Activated CD8-positive, alpha-beta T cell treated with anti-CD3 and anti-CD28 coated beads for 36 hours (primary cell): ENCODE measurements around the gene DDX50. TPM values are rescaled to one million over a fixed set of nuclear protein-coding genes. Genes with fewer than 3 reads are reported as not detected.

ENCODE experiments used
- ATAC-seq: fragments of 200-7000 bp; cut with Tn5 transposase; one replicate; pipeline ENCODE4 v1.10.0; 2021; ENCODE audit warnings: mild to moderate bottlenecking, moderate library complexity
- CTCF ChIA-PET: fragments of 350-600 bp; sonication (Branson Sonifier 250); formaldehyde crosslinking; loops from one replicate; lab custom pipeline; 2021; ENCODE audit warnings: antibody characterized with exemption; lab: Charles Lee
- POLR2A ChIA-PET: fragments of 350-600 bp; sonication (Branson Sonifier 250); formaldehyde crosslinking; loops from one replicate; lab custom pipeline; 2021; ENCODE audit warnings: antibody characterized with exemption; lab: Charles Lee
- DNase-seq: peaks from one replicate; pipeline ENCODE4 v3.0.0-alpha.2; 2020
- H3K27ac Mint-ChIP-seq: one replicate; pipeline ENCODE4 v1.8.0; 2021; ENCODE audit warnings: mild to moderate bottlenecking, mixed read lengths
- H3K27me3 Mint-ChIP-seq: one replicate; pipeline ENCODE4 v1.8.0; 2021; ENCODE audit warnings: mixed read lengths
- H3K36me3 Mint-ChIP-seq: one replicate; pipeline ENCODE4 v1.8.0; 2021; ENCODE audit warnings: low read depth, mixed read lengths
- H3K4me1 Mint-ChIP-seq: one replicate; pipeline ENCODE4 v1.8.0; 2021; ENCODE audit warnings: low read depth, mixed read lengths
- H3K4me3 Mint-ChIP-seq: one replicate; pipeline ENCODE4 v1.8.0; 2021; ENCODE audit warnings: mild to moderate bottlenecking, moderate library complexity, mixed read lengths
- H3K9me3 Mint-ChIP-seq: one replicate; pipeline ENCODE4 v1.8.0; 2021; ENCODE audit warnings: mixed read lengths
- intact Hi-C: fragments of 100-400 bp; cut with micrococcal nuclease; formaldehyde crosslinking; loops from one replicate; pipeline ENCODE4 v1.10.0; 2022
- total RNA-seq, 2 experiments: library from RNA; stranded (reverse); gene quantifications; one replicate each; pipeline ENCODE4 v1.2.3, GENCODE V29; 2021
- TF ChIP-seq, protein P1 (sequence below): fragments of 200-600 bp; IDR thresholded peaks from one replicate; pipeline ENCODE4 v1.8.0; 2022; ENCODE audit warnings: antibody characterized with exemption, mild to moderate bottlenecking

Gene DDX50, protein sequence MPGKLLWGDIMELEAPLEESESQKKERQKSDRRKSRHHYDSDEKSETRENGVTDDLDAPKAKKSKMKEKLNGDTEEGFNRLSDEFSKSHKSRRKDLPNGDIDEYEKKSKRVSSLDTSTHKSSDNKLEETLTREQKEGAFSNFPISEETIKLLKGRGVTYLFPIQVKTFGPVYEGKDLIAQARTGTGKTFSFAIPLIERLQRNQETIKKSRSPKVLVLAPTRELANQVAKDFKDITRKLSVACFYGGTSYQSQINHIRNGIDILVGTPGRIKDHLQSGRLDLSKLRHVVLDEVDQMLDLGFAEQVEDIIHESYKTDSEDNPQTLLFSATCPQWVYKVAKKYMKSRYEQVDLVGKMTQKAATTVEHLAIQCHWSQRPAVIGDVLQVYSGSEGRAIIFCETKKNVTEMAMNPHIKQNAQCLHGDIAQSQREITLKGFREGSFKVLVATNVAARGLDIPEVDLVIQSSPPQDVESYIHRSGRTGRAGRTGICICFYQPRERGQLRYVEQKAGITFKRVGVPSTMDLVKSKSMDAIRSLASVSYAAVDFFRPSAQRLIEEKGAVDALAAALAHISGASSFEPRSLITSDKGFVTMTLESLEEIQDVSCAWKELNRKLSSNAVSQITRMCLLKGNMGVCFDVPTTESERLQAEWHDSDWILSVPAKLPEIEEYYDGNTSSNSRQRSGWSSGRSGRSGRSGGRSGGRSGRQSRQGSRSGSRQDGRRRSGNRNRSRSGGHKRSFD
- total RNA-seq, result 100 to 1,000 TPM; 102 to 105 TPM

DNA sequence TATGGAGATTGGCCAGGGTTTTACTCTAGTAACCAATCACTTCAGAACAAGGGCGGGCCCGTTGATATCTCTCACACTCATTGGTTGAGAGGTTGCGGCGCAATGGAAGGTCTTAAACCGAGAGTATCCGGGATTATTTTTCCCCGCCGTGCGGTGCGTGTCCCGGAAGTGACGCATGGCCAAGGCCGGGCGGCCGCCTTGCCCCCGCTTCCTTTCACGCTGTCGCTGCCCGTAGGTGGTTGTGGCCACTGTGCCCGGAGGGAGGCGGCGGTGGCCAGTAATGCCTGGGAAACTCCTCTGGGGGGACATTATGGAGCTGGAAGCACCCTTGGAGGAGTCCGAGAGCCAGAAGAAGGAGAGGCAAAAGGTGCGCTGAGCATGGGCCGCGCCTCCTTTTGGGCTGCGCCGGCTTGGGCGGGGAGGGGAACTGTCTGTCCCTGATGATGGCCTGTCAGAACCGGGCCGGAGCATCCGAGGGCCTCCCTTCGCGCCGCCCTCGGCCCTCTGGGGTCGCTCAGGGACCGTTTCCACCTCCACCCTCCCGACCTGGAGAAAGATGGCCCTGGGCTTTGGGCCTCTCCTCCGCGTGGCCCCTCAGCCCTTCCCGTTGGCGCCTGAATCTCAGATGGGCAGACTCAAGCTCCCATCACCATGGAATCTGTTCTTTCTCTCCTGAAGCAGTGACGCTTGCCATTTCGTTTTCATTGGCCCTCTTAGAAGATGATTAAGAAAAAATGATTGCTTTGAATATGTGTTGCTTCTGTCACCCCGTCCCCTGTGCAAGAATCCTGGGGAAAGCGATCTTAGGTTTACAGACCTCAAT is at the start of gene DDX50:
Gene DDX50 (plus strand): TSS at position 211 of the 823 bp plus-strand sequence. CDS start 70 bp downstream, at position 281.
- CTCF ChIA-PET, result interaction anchor here (3.0 kb wide), 1 partner anchor 74 kb away, joined by 15 read pairs; the partner anchor contains the start of gene STOX1
- Mint-ChIP-seq H3K4me3 (peak within 1 kb of the TSS; percentile 99), H3K27ac (peak within 1 kb of the TSS; percentile 99), H3K36me3 (peaks cover 27% of the 10 kb centered on the region), H3K27me3 (no peaks in the 10 kb centered on the region), H3K9me3 (no peaks in the 10 kb centered on the region), H3K4me1 (peaks cover 41% of the 10 kb centered on the region)
- DNase-seq (peak; percentile 99), ATAC-seq (peak; percentile 97)
- POLR2A ChIA-PET, result interaction anchor here (0.8 to 3.8 kb wide), 10 partner anchors 10 to 568 kb away, joined by 3 to 34 read pairs (median 4); partner anchors contain the start of genes DDX21 and STOX1
- TF ChIP-seq, protein P1, sequence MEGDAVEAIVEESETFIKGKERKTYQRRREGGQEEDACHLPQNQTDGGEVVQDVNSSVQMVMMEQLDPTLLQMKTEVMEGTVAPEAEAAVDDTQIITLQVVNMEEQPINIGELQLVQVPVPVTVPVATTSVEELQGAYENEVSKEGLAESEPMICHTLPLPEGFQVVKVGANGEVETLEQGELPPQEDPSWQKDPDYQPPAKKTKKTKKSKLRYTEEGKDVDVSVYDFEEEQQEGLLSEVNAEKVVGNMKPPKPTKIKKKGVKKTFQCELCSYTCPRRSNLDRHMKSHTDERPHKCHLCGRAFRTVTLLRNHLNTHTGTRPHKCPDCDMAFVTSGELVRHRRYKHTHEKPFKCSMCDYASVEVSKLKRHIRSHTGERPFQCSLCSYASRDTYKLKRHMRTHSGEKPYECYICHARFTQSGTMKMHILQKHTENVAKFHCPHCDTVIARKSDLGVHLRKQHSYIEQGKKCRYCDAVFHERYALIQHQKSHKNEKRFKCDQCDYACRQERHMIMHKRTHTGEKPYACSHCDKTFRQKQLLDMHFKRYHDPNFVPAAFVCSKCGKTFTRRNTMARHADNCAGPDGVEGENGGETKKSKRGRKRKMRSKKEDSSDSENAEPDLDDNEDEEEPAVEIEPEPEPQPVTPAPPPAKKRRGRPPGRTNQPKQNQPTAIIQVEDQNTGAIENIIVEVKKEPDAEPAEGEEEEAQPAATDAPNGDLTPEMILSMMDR, result no peak
- intact Hi-C loops, result loop anchor here (5.0 to 10.0 kb wide), 2 partner anchors 56 to 107 kb away; partner anchors contain the start of gene DDX21

DNA sequence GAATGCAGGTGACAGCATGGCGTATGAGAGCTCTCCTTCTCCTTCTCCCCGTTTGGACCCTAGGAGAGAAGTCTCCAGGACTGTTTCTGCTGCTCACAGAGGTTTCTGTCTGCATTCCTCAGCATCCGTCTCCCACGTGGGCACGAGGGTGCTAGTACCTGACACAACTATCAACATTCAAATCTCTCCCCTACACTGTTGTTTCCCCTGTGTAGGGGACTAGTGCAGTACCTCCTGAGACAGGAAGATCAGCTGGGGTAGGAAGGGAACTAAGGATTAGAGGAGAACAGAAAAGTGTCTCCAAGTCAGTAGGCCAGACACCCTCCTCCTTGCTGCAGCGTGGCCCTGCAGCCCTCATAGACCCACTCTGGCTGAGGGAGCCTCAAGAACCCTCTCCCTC is 44.8 kb upstream of the DDX50 start:
- Mint-ChIP-seq H3K9me3 (peaks cover 12% of the 10 kb centered on the region), H3K36me3 (peaks cover 3% of the 10 kb centered on the region), H3K27me3 (no peaks in the 10 kb centered on the region), H3K4me1 (no peaks in the 10 kb centered on the region), H3K4me3 (no peak overlapping the region), H3K27ac (no peak overlapping the region)
- DNase-seq (no peak), ATAC-seq (no peak)
- intact Hi-C loops, result no loop called here
- CTCF ChIA-PET, result no interaction called here
- POLR2A ChIA-PET, result interaction anchor here (0.8 kb wide), 1 partner anchor 45 kb away, joined by 3 read pairs; the partner anchor contains the start of gene DDX50
- TF ChIP-seq, protein P1, result no peak

- no peak for DNase-seq
- intact Hi-C loops, result no loop called here
- peaks cover 18% of the 10 kb centered on the region for H3K9me3 Mint-ChIP-seq
- POLR2A ChIA-PET, result no interaction called here
- H3K27ac Mint-ChIP-seq, result no peak overlapping the region
- H3K27me3 Mint-ChIP-seq, result no peaks in the 10 kb centered on the region
- TF ChIP-seq, protein P1, result no peak
- H3K4me1 Mint-ChIP-seq, result no peaks in the 10 kb centered on the region
- CTCF ChIA-PET, result no interaction called here
- no peak for ATAC-seq
- H3K36me3 Mint-ChIP-seq, result peaks cover 3% of the 10 kb centered on the region
- no peak overlapping the region for H3K4me3 Mint-ChIP-seq
Measured at GRCh38 chr10:68857005-68857404, 44.1 kb upstream of the DDX50 start.

- CTCF ChIA-PET, result interaction anchor here (0.6 kb wide), 1 partner anchor 223 kb away, joined by 3 read pairs; no protein-coding TSS in a partner anchor
Measured at GRCh38 chr10:68861253-68861652, 39.9 kb upstream of the DDX50 start.

More at GRCh38 chr10:68861253-68861652, 39.9 kb upstream of the DDX50 start:
- H3K9me3 Mint-ChIP-seq, result peaks cover 28% of the 10 kb centered on the region
- no peak for ATAC-seq
- H3K4me3 Mint-ChIP-seq, result no peak overlapping the region
- POLR2A ChIA-PET, result interaction anchor here (0.9 kb wide), 1 partner anchor 13 kb away, joined by 3 read pairs; no protein-coding TSS in a partner anchor
- no peaks in the 10 kb centered on the region for H3K4me1 Mint-ChIP-seq
- peaks cover 3% of the 10 kb centered on the region for H3K36me3 Mint-ChIP-seq
- intact Hi-C loops, result no loop called here
- DNase-seq, result no peak
- no peak overlapping the region for H3K27ac Mint-ChIP-seq
- no peaks in the 10 kb centered on the region for H3K27me3 Mint-ChIP-seq
- TF ChIP-seq, protein P1, result no peak
